Osteoblast (primary cell): ENCODE results near the gene CACNA1C. TPM values are rescaled to one million over a fixed set of nuclear protein-coding genes. Genes with fewer than 3 reads are reported as not detected.

Source experiments
- DNase-seq: peaks from one replicate; pipeline ENCODE4 v3.0.0; 2011; ENCODE audit warnings: low spot score, mixed read lengths; ENCODE audit not compliant: insufficient read length; ENCODE audit errors: missing footprints
- H2AFZ ChIP-seq: 2 replicates; pipeline ENCODE4 v1.6.0; 2011; ENCODE audit warnings: mild to moderate bottlenecking, low read length
- H3K27ac ChIP-seq: 2 replicates; pipeline ENCODE4 v1.5.1; 2011; ENCODE audit warnings: mild to moderate bottlenecking, low read depth, low read length, moderate library complexity
- H3K27me3 ChIP-seq: 2 replicates; pipeline ENCODE4 v1.6.0; 2012; ENCODE audit warnings: mild to moderate bottlenecking, control low read depth, inconsistent platforms, low read length, moderate library complexity; ENCODE audit not compliant: insufficient read depth
- H3K36me3 ChIP-seq: 2 replicates; pipeline ENCODE4 v1.5.1; 2011; ENCODE audit warnings: mild to moderate bottlenecking, low read length, control low read depth, moderate library complexity; ENCODE audit not compliant: insufficient read depth
- H3K4me1 ChIP-seq: 2 replicates; pipeline ENCODE4 v1.5.1; 2011; ENCODE audit warnings: mild to moderate bottlenecking, low read length, control low read depth, moderate library complexity; ENCODE audit not compliant: insufficient read depth
- H3K4me2 ChIP-seq: 2 replicates; pipeline ENCODE4 v1.6.0; 2011; ENCODE audit warnings: mild to moderate bottlenecking, low read length; ENCODE audit not compliant: insufficient read depth
- H3K4me3 ChIP-seq: fragments of 200-600 bp; sonication (generic); 3 replicates; pipeline ENCODE4 v1.5.1; 2012; ENCODE audit warnings: mild to moderate bottlenecking, low read length, inconsistent platforms; ENCODE audit not compliant: insufficient read depth
- H3K79me2 ChIP-seq: 2 replicates; pipeline ENCODE4 v1.6.0; 2012; ENCODE audit warnings: mild to moderate bottlenecking, low read length, control low read depth, inconsistent platforms; ENCODE audit not compliant: insufficient read depth
- H3K9me3 ChIP-seq: 2 replicates; pipeline ENCODE4 v1.5.1; 2011; ENCODE audit warnings: low read depth, low read length, control low read depth
- H4K20me1 ChIP-seq: 2 replicates; pipeline ENCODE4 v1.6.0; 2012; ENCODE audit warnings: mild to moderate bottlenecking, low read length, control low read depth; ENCODE audit not compliant: insufficient read depth
- CTCF ChIP-seq: IDR thresholded peaks from 2 replicates; pipeline ENCODE4 v1.5.1; 2011; ENCODE audit warnings: mild to moderate bottlenecking, low read depth, low read length, moderate library complexity; ENCODE audit errors: extremely low read depth
- total RNA-seq: library from RNA; depleted of rRNA; stranded (reverse); fragments of >200 nt; gene quantifications from 2 replicates; pipeline ENCODE4 v1.2.3, GENCODE V29; 2012

Gene CACNA1C
- total RNA-seq, 1 donor = 19.2 TPM

GRCh38 chr12:2160043-2160442 is 107.3 kb downstream of the CACNA1C start:
- H3K27me3 ChIP-seq = no peaks in the 10 kb centered on the region
- H3K4me3 ChIP-seq = no peak overlapping the region
- H4K20me1 ChIP-seq = no peaks in the 10 kb centered on the region
- H3K27ac ChIP-seq = no peak overlapping the region
- no peak for DNase-seq
- peaks cover 27% of the 10 kb centered on the region for H3K4me1 ChIP-seq
- no peak for TF ChIP-seq CTCF
- no peak overlapping the region for H2AFZ ChIP-seq
- H3K36me3 ChIP-seq = no peaks in the 10 kb centered on the region
- no peak overlapping the region for H3K4me2 ChIP-seq
- peaks cover 17% of the 10 kb centered on the region for H3K79me2 ChIP-seq
- no peaks in the 10 kb centered on the region for H3K9me3 ChIP-seq

- Histone ChIP-seq H3K4me3 (no peak overlapping the region), H3K79me2 (peaks cover 13% of the 10 kb centered on the region), H2AFZ (no peak overlapping the region), H3K36me3 (no peaks in the 10 kb centered on the region), H4K20me1 (no peaks in the 10 kb centered on the region), H3K27ac (peak overlapping the region; percentile 85), H3K27me3 (no peaks in the 10 kb centered on the region), H3K4me2 (no peak overlapping the region), H3K9me3 (no peaks in the 10 kb centered on the region), H3K4me1 (peaks cover 33% of the 10 kb centered on the region)
- no peak for DNase-seq
- TF ChIP-seq CTCF = no peak
Measured at GRCh38 chr12:2161473-2161872, 108.7 kb downstream of the CACNA1C start.

GRCh38 chr12:2163177-2163941 is 110.6 kb downstream of the CACNA1C start:
- H2AFZ ChIP-seq = no peak overlapping the region
- H3K27ac ChIP-seq = peak overlapping the region; percentile 85
- H3K27me3 ChIP-seq = no peaks in the 10 kb centered on the region
- no peak overlapping the region for H3K4me3 ChIP-seq
- H3K9me3 ChIP-seq = peaks cover 2% of the 10 kb centered on the region
- peak overlapping the region; percentile 56 for H3K4me2 ChIP-seq
- H3K4me1 ChIP-seq = peaks cover 33% of the 10 kb centered on the region
- no peak for TF ChIP-seq CTCF
- DNase-seq = peak; percentile 93
- no peaks in the 10 kb centered on the region for H3K36me3 ChIP-seq
- peaks cover 19% of the 10 kb centered on the region for H3K79me2 ChIP-seq
- H4K20me1 ChIP-seq = no peaks in the 10 kb centered on the region

- peaks cover 40% of the 10 kb centered on the region for H3K4me1 ChIP-seq
Measured at GRCh38 chr12:2165021-2165420, 112.2 kb downstream of the CACNA1C start.

More at GRCh38 chr12:2165021-2165420, 112.2 kb downstream of the CACNA1C start:
- peaks cover 21% of the 10 kb centered on the region for H3K79me2 ChIP-seq
- peak overlapping the region; percentile 85 for H3K27ac ChIP-seq
- no peak overlapping the region for H3K4me2 ChIP-seq
- H3K27me3 ChIP-seq = no peaks in the 10 kb centered on the region
- H2AFZ ChIP-seq = no peak overlapping the region
- H4K20me1 ChIP-seq = peaks cover 4% of the 10 kb centered on the region
- H3K9me3 ChIP-seq = peaks cover 2% of the 10 kb centered on the region
- TF ChIP-seq CTCF = no peak
- no peaks in the 10 kb centered on the region for H3K36me3 ChIP-seq
- DNase-seq = no peak
- H3K4me3 ChIP-seq = no peak overlapping the region
